T-cell (primary cell): ENCODE results near the gene PSMA4. TPM values are rescaled to one million over a fixed set of nuclear protein-coding genes. Genes with fewer than 3 reads are reported as not detected.

Experiments
- ATAC-seq, 4 experiments: fragments of 200-7000 bp in 3 of 4; fragments of 150-1000 bp in 1 of 4; cut with Tn5 transposase; replicated peaks in 1 of 4; 1 replicate in 3 of 4; 2 replicates in 1 of 4; pipeline ENCODE4 v1.10.0; 2021; ENCODE audit warnings: moderate library complexity in 3 of 4, mild to moderate bottlenecking in 2 of 4, moderate number of reproducible peaks in 1 of 4
- CTCF ChIA-PET, 2 donors: fragments of 300-600 bp; sonication (Branson Sonifier 250); formaldehyde crosslinking; loops; one replicate each; lab custom pipeline; 2022; ENCODE audit warnings: antibody characterized with exemption in 2 of 2; lab: Charles Lee
- POLR2A ChIA-PET, 2 donors: fragments of 300-600 bp; sonication (Branson Sonifier 250); formaldehyde crosslinking; loops; one replicate each; lab custom pipeline; 2022; ENCODE audit warnings: antibody characterized with exemption in 2 of 2; lab: Charles Lee
- DNase-seq, 35 experiments: peaks; one replicate each; pipeline versions ENCODE4 v3.0.0 to v3.0.0-alpha.2; 2013 to 2023
- H3K27ac ChIP-seq: one replicate; pipeline ENCODE4 v1.5.1; 2013; ENCODE audit warnings: low read length
- H3K27me3 ChIP-seq, 2 experiments: replicated peaks in 1 of 2; 1 replicate in 1 of 2; 2 replicates in 1 of 2; pipeline versions ENCODE4 v1.6.1 to v1.7.0; 2013; ENCODE audit warnings: low read length in 1 of 2, mixed read lengths in 1 of 2; ENCODE audit not compliant: control insufficient read depth in 2 of 2, insufficient read depth in 2 of 2; ENCODE audit errors: extremely low read depth in 1 of 2
- H3K36me3 ChIP-seq, 2 donors: 1 replicate in 1 of 2; 2 replicates in 1 of 2; pipeline versions ENCODE4 v1.6.1 to v1.7.0; 2013; ENCODE audit warnings: low read length in 1 of 2; ENCODE audit not compliant: control insufficient read depth in 2 of 2, insufficient read depth in 1 of 2; ENCODE audit errors: extremely low read depth in 1 of 2
- H3K4me1 ChIP-seq, 2 experiments: 1 replicate in 1 of 2; 2 replicates in 1 of 2; pipeline versions ENCODE4 v1.6.1 to v1.7.0; 2013; ENCODE audit warnings: low read length in 2 of 2, mixed read lengths in 1 of 2; ENCODE audit not compliant: insufficient read depth in 2 of 2, control insufficient read depth in 1 of 2; ENCODE audit errors: extremely low read depth in 1 of 2
- H3K4me3 ChIP-seq, 2 donors: 1 replicate in 1 of 2; 2 replicates in 1 of 2; pipeline versions ENCODE4 v1.5.1 to v1.7.0; 2013; ENCODE audit warnings: mild to moderate bottlenecking in 2 of 2, low read length in 1 of 2, moderate library complexity in 1 of 2; ENCODE audit not compliant: control insufficient read depth in 1 of 2; ENCODE audit errors: extremely low read depth in 1 of 2
- H3K9me3 ChIP-seq: 2 replicates; pipeline ENCODE4 v1.7.0; 2013
- H3K27ac Mint-ChIP-seq, 2 donors: one replicate each; pipeline ENCODE4 v1.8.0; 2020 to 2021; ENCODE audit warnings: mild to moderate bottlenecking in 2 of 2, mixed read lengths in 2 of 2
- H3K27me3 Mint-ChIP-seq, 2 donors: one replicate each; pipeline ENCODE4 v1.8.0; 2021 to 2022; ENCODE audit warnings: mixed read lengths in 2 of 2
- H3K36me3 Mint-ChIP-seq: one replicate; pipeline ENCODE4 v1.8.0; 2021; ENCODE audit warnings: mixed read lengths
- H3K4me1 Mint-ChIP-seq, 3 donors: one replicate each; pipeline ENCODE4 v1.8.0; 2020 to 2022; ENCODE audit warnings: mixed read lengths in 3 of 3, mild to moderate bottlenecking in 1 of 3
- H3K4me3 Mint-ChIP-seq, 3 donors: one replicate each; pipeline ENCODE4 v1.8.0; 2020 to 2022; ENCODE audit warnings: mild to moderate bottlenecking in 3 of 3, mixed read lengths in 3 of 3, moderate library complexity in 3 of 3
- H3K9me3 Mint-ChIP-seq, 3 donors: one replicate each; pipeline ENCODE4 v1.8.0; 2020 to 2022; ENCODE audit warnings: mixed read lengths in 3 of 3
- WGBS: methylation state at CpG from one replicate; pipeline ENCODE4 v1.1.5; 2013; ENCODE audit warnings: missing lambda C conversion rate; ENCODE audit not compliant: insufficient coverage; 5-methylcytosine and 5-hydroxymethylcytosine counted together
- total RNA-seq, 35 experiments: library from RNA in 6 of 35; stranded (reverse) in 6 of 35; fragments of 120-200 nt in 1 of 35; gene quantifications; one replicate each; pipeline versions ENCODE4 v1.2.1 to v1.2.4 and lab custom pipeline; 2013 to 2026

Gene PSMA4
- total RNA-seq (10 to 100 TPM; 54.5 to 87.0 (median 80.7) TPM), total RNA-seq (lab: John Stamatoyannopoulos, UW) (56.0 to 256 (median 78.8) reads per million in 29 experiments)
- total RNA-seq (2013), result 125 TPM

DNA sequence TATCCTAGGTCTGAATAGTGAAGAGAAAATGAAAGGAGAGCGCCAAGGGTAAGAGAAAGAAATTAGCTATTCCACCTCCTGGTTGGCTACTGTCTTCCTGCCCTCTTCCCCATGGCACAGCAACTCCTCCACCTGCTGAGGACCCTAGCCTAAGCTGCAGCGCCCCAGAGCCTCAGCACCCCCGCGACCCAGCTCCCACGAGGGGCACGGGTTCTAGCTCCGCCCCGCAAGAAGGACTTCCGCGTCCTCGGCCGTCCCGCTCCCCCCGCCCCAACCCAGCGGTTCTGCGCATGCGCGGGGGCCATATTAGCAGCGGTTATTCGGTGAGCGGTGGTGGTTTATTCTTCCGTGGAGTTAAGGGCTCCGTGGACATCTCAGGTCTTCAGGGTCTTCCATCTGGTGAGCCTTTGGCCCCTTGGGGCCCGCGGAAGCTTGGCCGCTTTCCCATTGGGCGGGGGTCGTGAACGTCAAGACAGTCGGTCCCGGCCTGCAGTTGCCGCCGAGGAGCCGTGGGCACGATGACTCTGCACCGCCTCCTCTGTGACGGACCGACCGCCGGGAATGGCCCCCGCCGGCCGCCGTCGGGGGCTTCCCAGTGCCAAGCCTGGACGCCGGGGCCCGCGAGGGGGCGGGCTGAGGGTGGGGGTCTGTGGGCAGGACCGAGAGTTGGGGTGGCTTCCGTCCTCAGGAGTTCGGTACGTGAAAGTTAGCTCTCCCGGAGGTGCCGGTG, at the start of gene PSMA4:
Gene PSMA4, plus strand, starts transcription at position 304 of the 730 bp plus-strand sequence. CDS start 1,484 bp downstream, outside the sequence.
- ATAC-seq, result peak; percentile 87 to 88 (median 88)
- H3K27ac ChIP-seq, result peak within 1 kb of the TSS; percentile 94
- peak; percentile 81 to 96 (median 92) for DNase-seq
- under 1% methylated on average over 45 of the region's 56 CpGs for WGBS
- H3K4me3 ChIP-seq, result peak within 1 kb of the TSS; percentile 83 to 89
- H3K9me3 ChIP-seq, result no peaks in the 10 kb centered on the region
- peaks cover 16 to 28% of the 10 kb centered on the region in 2 experiments for H3K4me1 ChIP-seq
- H3K36me3 Mint-ChIP-seq, result peaks cover 11% of the 10 kb centered on the region
- ChIA-PET CTCF (interaction anchor here (0.7 to 2.7 kb wide), 4 partner anchors 25 to 247 kb away, joined by 4 to 11 read pairs (median 6); partner anchors contain the start of genes CHRNA5 (in 1 of the 2) and SKIC8 (in 1 of the 2)), POLR2A (interaction anchor here (0.5 to 1.5 kb wide), 6 partner anchors 25 to 609 kb away, joined by 3 to 8 read pairs (median 3); partner anchors contain the start of genes CHRNA5 (in 1 of the 2) and IREB2 (in 1 of the 2))
- H3K9me3 Mint-ChIP-seq, result no peaks in the 10 kb centered on the region
- H3K27ac Mint-ChIP-seq, result peak within 1 kb of the TSS; percentile 98
- peak within 1 kb of the TSS; percentile 87 to 96 (median 96) for H3K4me3 Mint-ChIP-seq
- H3K27me3 Mint-ChIP-seq, result no peaks in the 10 kb centered on the region
- H3K4me1 Mint-ChIP-seq, result peaks cover 24 to 33% (median 32%) of the 10 kb centered on the region in 3 donors
- peaks cover 4 to 28% of the 10 kb centered on the region in 2 donors for H3K36me3 ChIP-seq
- H3K27me3 ChIP-seq, result no peaks in the 10 kb centered on the region

GRCh38 chr15:78492872-78493271, 47.4 kb upstream of the PSMA4 start:
- no peaks in the 10 kb centered on the region for H3K4me1 ChIP-seq
- Mint-ChIP-seq H3K4me1 (peaks cover 6 to 12% (median 9%) of the 10 kb centered on the region in 3 donors), H3K4me3 (no peak overlapping the region), H3K27me3 (no peaks in the 10 kb centered on the region), H3K27ac (peak overlapping the region in 1 of 2 donors; percentile 61), H3K9me3 (no peaks in the 10 kb centered on the region), H3K36me3 (peaks cover 61% of the 10 kb centered on the region)
- ChIA-PET CTCF (no interaction called here), POLR2A (no interaction called here)
- H3K27me3 ChIP-seq, result no peaks in the 10 kb centered on the region
- H3K9me3 ChIP-seq, result no peaks in the 10 kb centered on the region
- no peak for ATAC-seq
- no peak overlapping the region for H3K27ac ChIP-seq
- no peak for DNase-seq
- WGBS, result no CpG with 5 or more reads among the region's 1 CpG
- H3K36me3 ChIP-seq, result peaks cover 5 to 61% of the 10 kb centered on the region in 2 donors
- no peak overlapping the region for H3K4me3 ChIP-seq

DNA sequence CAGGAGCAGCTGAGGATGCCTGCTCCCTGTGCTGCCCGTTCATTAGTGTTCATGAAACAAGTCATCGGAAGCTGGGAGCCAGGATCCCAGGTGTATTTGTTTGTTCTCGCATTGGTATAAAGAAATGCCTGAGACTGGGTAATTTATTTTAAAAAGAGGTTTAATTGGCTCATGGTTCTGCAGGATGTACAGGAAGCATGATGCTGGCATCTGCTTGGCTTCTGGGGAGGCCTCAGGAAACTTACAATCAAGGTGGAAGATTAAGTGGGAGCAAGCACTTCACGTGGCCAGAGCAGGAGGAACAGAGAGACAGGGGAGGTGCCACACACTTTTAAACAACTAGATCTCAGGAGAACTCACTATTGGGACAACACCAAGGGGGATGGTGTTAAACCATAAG, 38.4 kb upstream of the PSMA4 start:
- H3K4me1 ChIP-seq, result peaks cover 0 to 2% of the 10 kb centered on the region in 2 experiments
- H3K36me3 ChIP-seq, result peaks cover 7 to 26% of the 10 kb centered on the region in 2 donors
- Mint-ChIP-seq H3K4me3 (no peak overlapping the region), H3K27me3 (no peaks in the 10 kb centered on the region), H3K27ac (no peak overlapping the region), H3K36me3 (peaks cover 41% of the 10 kb centered on the region), H3K9me3 (peaks cover 0 to 4% (median 0%) of the 10 kb centered on the region in 3 donors), H3K4me1 (peaks cover 3 to 5% (median 4%) of the 10 kb centered on the region in 3 donors)
- H3K27ac ChIP-seq, result no peak overlapping the region
- 100% methylated on average over 3 of the region's 4 CpGs for WGBS
- ChIA-PET CTCF (no interaction called here), POLR2A (interaction anchor here in 1 of 2 donors (0.7 kb wide), 1 partner anchor 157 kb away, joined by 4 read pairs; no protein-coding TSS in a partner anchor)
- ATAC-seq (no peak), DNase-seq (no peak)
- no peaks in the 10 kb centered on the region for H3K9me3 ChIP-seq
- peaks cover 0 to 3% of the 10 kb centered on the region in 2 experiments for H3K27me3 ChIP-seq
- H3K4me3 ChIP-seq, result no peak overlapping the region

DNA sequence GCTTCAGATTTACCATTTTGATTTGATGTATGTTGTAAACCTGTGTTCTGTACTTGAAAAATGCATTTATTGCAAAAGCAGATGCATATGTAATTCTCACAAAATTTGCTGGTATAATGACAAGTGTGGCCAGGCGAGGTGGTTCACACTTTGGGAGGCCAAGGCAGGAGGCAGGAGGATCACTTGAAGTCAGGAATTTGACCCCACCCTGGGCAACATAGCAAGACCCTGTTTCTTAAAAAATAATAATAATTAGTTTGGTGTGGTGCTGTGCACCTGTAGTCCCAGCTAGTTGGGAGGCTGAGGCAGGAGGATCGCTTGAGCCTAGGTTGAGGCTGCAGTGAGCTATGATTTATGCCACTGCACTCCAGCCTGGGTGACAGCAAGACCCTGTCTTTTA, 37.6 kb upstream of the PSMA4 start:
- peaks cover 0 to 4% (median 0%) of the 10 kb centered on the region in 3 donors for H3K9me3 Mint-ChIP-seq
- Histone ChIP-seq H3K4me1 (peaks cover 0 to 9% of the 10 kb centered on the region in 2 experiments), H3K4me3 (no peak overlapping the region), H3K27me3 (peaks cover 0 to 8% of the 10 kb centered on the region in 2 experiments), H3K9me3 (no peaks in the 10 kb centered on the region), H3K27ac (no peak overlapping the region), H3K36me3 (peaks cover 7 to 19% of the 10 kb centered on the region in 2 donors)
- ChIA-PET CTCF (interaction anchor here in 1 of 2 donors (0.6 kb wide), 1 partner anchor 9 kb away, joined by 3 read pairs; no protein-coding TSS in a partner anchor), POLR2A (no interaction called here)
- no peak overlapping the region for H3K27ac Mint-ChIP-seq
- DNase-seq, result no peak
- no peaks in the 10 kb centered on the region for H3K27me3 Mint-ChIP-seq
- H3K36me3 Mint-ChIP-seq, result peaks cover 35% of the 10 kb centered on the region
- ATAC-seq, result no peak
- H3K4me3 Mint-ChIP-seq, result no peak overlapping the region
- WGBS, result 80% methylated on average over 2 of the region's 2 CpGs
- peaks cover 7 to 9% (median 9%) of the 10 kb centered on the region in 3 donors for H3K4me1 Mint-ChIP-seq

GRCh38 chr15:78506971-78507830, 33.0 kb upstream of the PSMA4 start, which contains the start of gene HYKK:
Gene HYKK (plus strand): TSS chr15:78507577. CDS start chr15:78513089, 5,512 bp downstream.
- Histone ChIP-seq H3K27me3 (peaks cover 0 to 8% of the 10 kb centered on the region in 2 experiments), H3K27ac (no peak within 1 kb of the TSS), H3K9me3 (no peaks in the 10 kb centered on the region), H3K4me3 (peak within 1 kb of the TSS; percentile 62 to 74), H3K4me1 (peaks cover 10 to 22% of the 10 kb centered on the region in 2 experiments), H3K36me3 (no peaks in the 10 kb centered on the region)
- H3K4me1 Mint-ChIP-seq, result peaks cover 27 to 30% (median 28%) of the 10 kb centered on the region in 3 donors
- peak within 1 kb of the TSS; percentile 55 to 78 for H3K27ac Mint-ChIP-seq
- ChIA-PET POLR2A (interaction anchor here in 1 of 2 donors (0.5 kb wide), 1 partner anchor 177 kb away, joined by 5 read pairs; no protein-coding TSS in a partner anchor), CTCF (no interaction called here)
- peak; percentile 88 to 90 (median 89) for ATAC-seq
- H3K27me3 Mint-ChIP-seq, result peaks cover 0 to 4% of the 10 kb centered on the region in 2 donors
- no peaks in the 10 kb centered on the region for H3K9me3 Mint-ChIP-seq
- H3K36me3 Mint-ChIP-seq, result peaks cover 1% of the 10 kb centered on the region
- WGBS, result 2% methylated on average over 56 of the region's 63 CpGs
- H3K4me3 Mint-ChIP-seq, result peak within 1 kb of the TSS; percentile 83 to 94 (median 84)
- DNase-seq, result peak; percentile 35 to 77 (median 53)
